Thoracic aorta (tissue), 2 donors: Measurements from ENCODE around the gene CCDC6. TPM values are rescaled to one million over a fixed set of nuclear protein-coding genes. Genes with fewer than 3 reads are reported as not detected.
"Not testable (repeated sequence)": the region's sequence is repeated elsewhere in the genome, so short reads cannot be mapped to it uniquely, and the experiment has no call there.

Experiments used
- ATAC-seq: fragments of 150-250 bp; one replicate; pipeline ENCODE4 v1.8.0; 2017; ENCODE audit warnings: low read depth; ENCODE audit not compliant: insufficient number of reproducible peaks, low FRiP score
- DNase-seq: peaks from one replicate; pipeline ENCODE4 v3.0.0-alpha.2; 2020; ENCODE audit warnings: low spot score
- H3K27ac ChIP-seq, 2 donors: fragments of 200-600 bp; sonication (generic); 1 replicate in 1 of 2; 2 replicates in 1 of 2; pipeline ENCODE4 v1.5.1; 2016; ENCODE audit warnings: mild to moderate bottlenecking in 2 of 2, moderate library complexity in 2 of 2
- H3K27me3 ChIP-seq: fragments of 200-600 bp; sonication (generic); replicated peaks from 2 replicates; pipeline ENCODE4 v1.6.0; 2016; ENCODE audit warnings: mild to moderate bottlenecking; ENCODE audit not compliant: insufficient read depth
- H3K36me3 ChIP-seq: fragments of 200-600 bp; sonication (generic); one replicate; pipeline ENCODE4 v1.5.1; 2016
- H3K4me1 ChIP-seq, 2 donors: fragments of 200-600 bp; sonication (generic); 1 replicate in 1 of 2; 2 replicates in 1 of 2; pipeline versions ENCODE4 v1.5.1 to v1.6.0; 2016; ENCODE audit warnings: low read depth in 2 of 2, mild to moderate bottlenecking in 1 of 2; ENCODE audit not compliant: control insufficient read depth in 1 of 2
- H3K4me3 ChIP-seq: fragments of 200-600 bp; sonication (generic); 2 replicates; pipeline ENCODE4 v1.5.1; 2016; ENCODE audit warnings: mild to moderate bottlenecking
- H3K9me3 ChIP-seq: fragments of 200-600 bp; sonication (generic); 2 replicates; pipeline ENCODE4 v1.5.1; 2016
- total RNA-seq, 2 donors: library from RNA; depleted of rRNA; stranded (reverse); fragments of >200 nt; gene quantifications; one replicate each; pipeline versions ENCODE4 v1.1.0 to v1.2.3, GENCODE V29; 2016
- TF ChIP-seq, protein P1 (sequence below): fragments of 200-600 bp; sonication (generic); IDR thresholded peaks from one replicate; pipeline ENCODE4 v1.5.1; 2019; ENCODE audit warnings: antibody characterized with exemption

CCDC6 gene
- total RNA-seq, 2 donors from 2014 or later = 69.3 to 70.9 TPM

DNA sequence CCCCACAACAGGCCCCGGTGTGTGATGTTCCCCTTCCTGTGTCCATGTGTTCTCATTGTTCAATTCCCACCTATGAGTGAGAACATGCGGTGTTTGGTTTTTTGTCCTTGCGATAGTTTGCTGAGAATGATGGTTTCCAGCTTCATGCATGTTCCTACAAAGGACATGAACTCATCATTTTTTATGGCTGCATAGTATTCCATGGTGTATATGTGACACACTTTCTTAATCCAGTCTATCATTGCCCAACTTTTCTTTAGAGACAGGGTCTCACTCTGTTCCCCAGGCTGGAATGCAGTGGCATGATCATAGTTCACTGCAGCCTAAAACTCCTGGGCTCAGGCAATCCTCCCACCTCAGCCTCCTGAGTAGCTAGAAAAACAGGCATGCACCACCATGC, 120.9 kb downstream of the CCDC6 start:
- H3K27me3 ChIP-seq, H3K4me3 ChIP-seq, H3K4me1 ChIP-seq, H3K27ac ChIP-seq, DNase-seq, ATAC-seq, H3K9me3 ChIP-seq: not testable (repeated sequence)
- H3K36me3 ChIP-seq = peaks cover 16% of the 10 kb centered on the region

DNA sequence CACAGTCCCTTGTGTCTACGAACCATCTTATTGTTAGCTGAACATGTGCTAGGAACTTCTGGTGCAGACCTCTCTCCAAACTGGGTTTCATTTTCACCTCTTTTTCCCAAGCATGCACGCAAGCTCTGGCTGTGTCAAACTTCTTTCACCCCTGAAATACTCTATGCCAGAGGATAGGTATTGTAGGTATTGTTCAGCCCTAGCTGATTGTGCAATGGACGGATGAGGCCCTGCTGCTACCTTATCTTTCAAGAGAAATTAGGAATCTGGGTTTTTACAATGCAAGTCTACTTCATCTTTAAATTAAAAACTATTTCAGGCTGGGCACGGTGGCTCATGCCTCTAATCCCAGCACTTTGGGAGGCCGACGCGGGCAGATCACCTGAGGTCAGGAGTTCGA, 124.8 kb downstream of the CCDC6 start:
- Histone ChIP-seq H3K4me1 (no peaks in the 10 kb centered on the region), H3K36me3 (peaks cover 3% of the 10 kb centered on the region), H3K4me3 (no peak overlapping the region), H3K9me3 (no peaks in the 10 kb centered on the region), H3K27me3 (no peaks in the 10 kb centered on the region), H3K27ac (no peak overlapping the region)
- ATAC-seq = no peak
- no peak for DNase-seq
- TF ChIP-seq, protein P1, sequence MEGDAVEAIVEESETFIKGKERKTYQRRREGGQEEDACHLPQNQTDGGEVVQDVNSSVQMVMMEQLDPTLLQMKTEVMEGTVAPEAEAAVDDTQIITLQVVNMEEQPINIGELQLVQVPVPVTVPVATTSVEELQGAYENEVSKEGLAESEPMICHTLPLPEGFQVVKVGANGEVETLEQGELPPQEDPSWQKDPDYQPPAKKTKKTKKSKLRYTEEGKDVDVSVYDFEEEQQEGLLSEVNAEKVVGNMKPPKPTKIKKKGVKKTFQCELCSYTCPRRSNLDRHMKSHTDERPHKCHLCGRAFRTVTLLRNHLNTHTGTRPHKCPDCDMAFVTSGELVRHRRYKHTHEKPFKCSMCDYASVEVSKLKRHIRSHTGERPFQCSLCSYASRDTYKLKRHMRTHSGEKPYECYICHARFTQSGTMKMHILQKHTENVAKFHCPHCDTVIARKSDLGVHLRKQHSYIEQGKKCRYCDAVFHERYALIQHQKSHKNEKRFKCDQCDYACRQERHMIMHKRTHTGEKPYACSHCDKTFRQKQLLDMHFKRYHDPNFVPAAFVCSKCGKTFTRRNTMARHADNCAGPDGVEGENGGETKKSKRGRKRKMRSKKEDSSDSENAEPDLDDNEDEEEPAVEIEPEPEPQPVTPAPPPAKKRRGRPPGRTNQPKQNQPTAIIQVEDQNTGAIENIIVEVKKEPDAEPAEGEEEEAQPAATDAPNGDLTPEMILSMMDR = no peak

DNA sequence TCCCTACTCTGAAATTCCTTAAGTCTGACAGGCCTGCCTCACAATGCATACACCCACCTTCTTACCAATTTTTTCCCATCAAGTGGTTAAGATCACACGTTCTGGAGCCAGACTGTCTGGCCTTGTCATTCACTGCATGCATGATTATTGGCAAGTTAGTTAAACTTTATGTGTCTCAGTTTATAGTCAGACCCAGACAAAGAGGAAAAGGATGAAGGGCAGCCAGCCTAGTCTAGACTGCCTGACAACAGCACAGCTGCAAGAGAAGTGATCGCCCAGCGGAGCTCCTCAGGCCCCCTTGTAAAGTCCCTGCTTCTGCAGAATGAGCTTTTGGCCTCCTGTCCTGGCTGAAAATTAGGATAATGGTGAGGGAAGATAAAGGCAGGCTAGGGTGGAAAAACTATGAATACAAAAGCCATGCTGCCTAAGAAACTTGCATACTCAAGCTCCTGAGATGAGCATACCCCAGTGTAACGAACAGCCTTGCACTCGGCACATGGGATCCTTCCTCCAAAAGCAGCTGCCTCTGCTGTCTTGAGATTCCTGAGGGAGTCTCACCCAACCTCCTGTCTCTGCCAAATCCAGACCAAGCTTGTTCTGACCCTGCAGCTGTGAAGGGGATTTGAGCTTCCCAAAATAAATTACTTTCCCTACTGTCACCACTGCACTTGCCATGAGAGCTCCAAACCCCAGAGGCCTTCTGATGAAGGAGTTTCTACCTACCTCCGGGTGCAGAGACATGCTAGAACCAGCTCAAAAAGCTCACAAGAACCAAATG, 126.4 kb downstream of the CCDC6 start:
- TF ChIP-seq, protein P1 = no peak
- Histone ChIP-seq H3K9me3 (no peaks in the 10 kb centered on the region), H3K27ac (no peak overlapping the region), H3K4me3 (no peak overlapping the region), H3K36me3 (no peaks in the 10 kb centered on the region), H3K4me1 (no peaks in the 10 kb centered on the region), H3K27me3 (no peaks in the 10 kb centered on the region)
- ATAC-seq = no peak
- no peak for DNase-seq

DNA sequence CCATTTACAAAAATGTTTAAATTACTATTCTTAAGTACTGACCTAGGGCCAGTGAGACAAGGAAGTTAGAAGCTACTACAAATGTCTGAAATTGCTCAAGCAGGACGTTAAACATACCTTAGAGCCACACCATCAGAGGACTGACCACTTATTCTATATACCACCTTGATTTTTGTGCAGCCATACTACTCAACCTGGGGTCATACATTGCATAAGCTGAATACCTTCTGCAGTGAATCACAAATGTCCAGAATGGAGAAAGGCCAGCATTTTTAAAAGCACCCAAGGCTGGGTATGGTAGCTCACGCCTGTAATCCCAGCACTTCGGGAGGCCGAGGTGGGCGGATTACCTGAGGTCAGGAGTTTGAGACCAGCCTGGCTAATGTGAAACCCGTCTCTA, 131.9 kb downstream of the CCDC6 start:
- Histone ChIP-seq H3K27ac (no peak overlapping the region), H3K9me3 (no peaks in the 10 kb centered on the region), H3K4me3 (no peak overlapping the region), H3K27me3 (no peaks in the 10 kb centered on the region), H3K36me3 (no peaks in the 10 kb centered on the region), H3K4me1 (no peaks in the 10 kb centered on the region)
- DNase-seq = no peak
- TF ChIP-seq, protein P1 = no peak
- no peak for ATAC-seq

DNA sequence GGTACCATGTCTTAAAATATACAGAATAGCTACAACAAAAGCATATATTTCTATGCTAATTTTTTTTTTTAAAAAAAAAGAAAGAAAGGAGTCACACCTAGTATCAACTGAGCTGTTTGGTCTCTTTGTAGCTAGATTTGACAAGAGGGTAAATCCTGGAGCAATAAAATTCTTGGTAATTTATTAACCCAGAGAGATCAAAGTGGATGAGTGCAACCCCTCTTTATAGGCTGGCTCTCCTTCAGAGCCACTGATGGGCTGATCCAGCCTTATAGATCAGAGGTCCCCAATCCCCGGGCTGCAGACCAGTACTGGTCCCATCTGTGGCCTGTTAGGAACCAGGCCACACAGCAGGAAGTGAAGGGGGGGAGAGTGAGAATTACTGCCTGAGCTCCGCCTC, 133.3 kb downstream of the CCDC6 start:
- no peak for ATAC-seq
- no peaks in the 10 kb centered on the region for H3K27me3 ChIP-seq
- H3K4me3 ChIP-seq = no peak overlapping the region
- H3K9me3 ChIP-seq = no peaks in the 10 kb centered on the region
- no peak for DNase-seq
- no peaks in the 10 kb centered on the region for H3K36me3 ChIP-seq
- H3K4me1 ChIP-seq = no peaks in the 10 kb centered on the region
- H3K27ac ChIP-seq = no peak overlapping the region
- TF ChIP-seq, protein P1 = no peak
